ENCODE results near the gene PDLIM7. TPM values are rescaled to one million over a fixed set of nuclear protein-coding genes. Genes with fewer than 3 reads are reported as not detected.

Gene PDLIM7
- total and polyA plus RNA-seq, 7 experiments from 2014 or later = 2.7 to 63.2 (median 4.7) TPM

GRCh38 chr5:177494346-177495195, 2.8 kb downstream of the PDLIM7 start:
- ChIA-PET CTCF (interaction anchor here (1.2 to 1.6 kb wide), 3 partner anchors 91 to 149 kb away, joined by 3 to 5 read pairs (median 4); no protein-coding TSS in a partner anchor), POLR2A (interaction anchor here (0.7 to 1.1 kb wide), 2 partner anchors 48 to 77 kb away, joined by 3 read pairs; partner anchors contain the start of gene PRR7)
- Mint-ChIP-seq H3K4me1 (peaks cover 13 to 40% (median 24%) of the 10 kb centered on the region in 7 donors), H3K27ac (peak overlapping the region in 1 of 9 donors; percentile 80), H3K9me3 (no peaks in the 10 kb centered on the region), H3K27me3 (peaks cover 0 to 14% (median 0%) of the 10 kb centered on the region in 5 donors), H3K4me3 (peak overlapping the region in 2 of 10 donors; percentile 25 to 44), H3K36me3 (peaks cover 0 to 5% (median 0%) of the 10 kb centered on the region in 5 donors)
- Histone ChIP-seq H3K9me3 (ENCODE audit: control insufficient read depth in 2 of 3, low read length in 3 of 3) (no peaks in the 10 kb centered on the region), H3K4me1 (ENCODE audit: control insufficient read depth in 2 of 2, insufficient read depth in 2 of 2, low read length in 2 of 2) (peaks cover 7 to 10% of the 10 kb centered on the region in 2 donors), H3K27ac (ENCODE audit: low read depth, low read length) (peak overlapping the region; percentile 8), H3K27me3 (ENCODE audit: control insufficient read depth in 2 of 2, insufficient read depth in 2 of 2, low read length in 2 of 2) (no peaks in the 10 kb centered on the region), H3K4me3 (ENCODE audit: low read length) (no peak overlapping the region), H3K36me3 (ENCODE audit: control insufficient read depth in 2 of 3, insufficient read depth in 3 of 3, low read length in 3 of 3) (peaks cover 0 to 3% (median 0%) of the 10 kb centered on the region in 3 experiments)
- DNase-seq (no peak), ATAC-seq (peak; percentile 59)
- intact Hi-C loops (cut with micrococcal nuclease) = loop anchor here in 1 of 2 donors (5.0 kb wide), 2 partner anchors 362 to 382 kb away; partner anchors contain the start of gene NSD1

- Histone ChIP-seq H3K4me3 (ENCODE audit: low read length) (no peak overlapping the region), H3K36me3 (ENCODE audit: control insufficient read depth in 2 of 3, insufficient read depth in 3 of 3, low read length in 3 of 3) (peaks cover 0 to 8% (median 0%) of the 10 kb centered on the region in 3 experiments), H3K27me3 (ENCODE audit: control insufficient read depth in 2 of 2, insufficient read depth in 2 of 2, low read length in 2 of 2) (no peaks in the 10 kb centered on the region), H3K4me1 (ENCODE audit: control insufficient read depth in 2 of 2, insufficient read depth in 2 of 2, low read length in 2 of 2) (peaks cover 7 to 10% of the 10 kb centered on the region in 2 donors), H3K27ac (ENCODE audit: low read depth, low read length) (peak overlapping the region; percentile 8), H3K9me3 (ENCODE audit: control insufficient read depth in 2 of 3, low read length in 3 of 3) (no peaks in the 10 kb centered on the region)
- no peaks in the 10 kb centered on the region for H3K9me3 Mint-ChIP-seq
- ATAC-seq = no peak
- peak overlapping the region in 1 of 9 donors; percentile 80 for H3K27ac Mint-ChIP-seq
- H3K4me3 Mint-ChIP-seq = peak overlapping the region in 3 of 10 donors; percentile 25 to 44 (median 34)
- peaks cover 12 to 38% (median 21%) of the 10 kb centered on the region in 7 donors for H3K4me1 Mint-ChIP-seq
- intact Hi-C loops (cut with micrococcal nuclease) = no loop called here
- ChIA-PET CTCF (interaction anchor here (1.2 to 1.6 kb wide), 4 partner anchors 8 to 148 kb away, joined by 3 to 5 read pairs (median 4); no protein-coding TSS in a partner anchor), POLR2A (interaction anchor here (0.7 kb wide), 1 partner anchor 76 kb away, joined by 3 read pairs; no protein-coding TSS in a partner anchor)
- peaks cover 0 to 5% (median 0%) of the 10 kb centered on the region in 5 donors for H3K36me3 Mint-ChIP-seq
- DNase-seq = no peak
- H3K27me3 Mint-ChIP-seq = peaks cover 0 to 10% (median 0%) of the 10 kb centered on the region in 5 donors
Observed at GRCh38 chr5:177493795-177494345, 3.5 kb downstream of the PDLIM7 start.

- Histone ChIP-seq H3K27ac (ENCODE audit: low read depth, low read length) (no peak overlapping the region), H3K36me3 (ENCODE audit: control insufficient read depth in 2 of 3, insufficient read depth in 3 of 3, low read length in 3 of 3) (peaks cover 0 to 9% (median 0%) of the 10 kb centered on the region in 3 experiments), H3K27me3 (ENCODE audit: control insufficient read depth in 2 of 2, insufficient read depth in 2 of 2, low read length in 2 of 2) (no peaks in the 10 kb centered on the region), H3K9me3 (ENCODE audit: control insufficient read depth in 2 of 3, low read length in 3 of 3) (no peaks in the 10 kb centered on the region), H3K4me3 (ENCODE audit: low read length) (no peak overlapping the region), H3K4me1 (ENCODE audit: control insufficient read depth in 2 of 2, insufficient read depth in 2 of 2, low read length in 2 of 2) (peaks cover 0 to 3% of the 10 kb centered on the region in 2 donors)
- Mint-ChIP-seq H3K9me3 (no peaks in the 10 kb centered on the region), H3K4me1 (peaks cover 2 to 30% (median 11%) of the 10 kb centered on the region in 7 donors), H3K4me3 (no peak overlapping the region), H3K27me3 (peaks cover 0 to 2% (median 0%) of the 10 kb centered on the region in 5 donors), H3K27ac (peak overlapping the region in 3 of 9 donors; percentile 36 to 48 (median 43)), H3K36me3 (peaks cover 0 to 5% (median 0%) of the 10 kb centered on the region in 5 donors)
- POLR2A ChIA-PET = no interaction called here
- no peak for DNase-seq
- CTCF ChIA-PET = interaction anchor here (0.6 to 1.6 kb wide), 3 partner anchors 9 to 605 kb away, joined by 3 to 4 read pairs (median 3); no protein-coding TSS in a partner anchor
- intact Hi-C loops (cut with micrococcal nuclease) = no loop called here
- ATAC-seq = no peak
Observed at GRCh38 chr5:177492841-177493240, 4.6 kb downstream of the PDLIM7 start.

GRCh38 chr5:177491983-177492746, 5.2 kb downstream of the PDLIM7 start:
- Histone ChIP-seq H3K27me3 (ENCODE audit: control insufficient read depth in 2 of 2, insufficient read depth in 2 of 2, low read length in 2 of 2) (no peaks in the 10 kb centered on the region), H3K4me3 (ENCODE audit: low read length) (no peak overlapping the region), H3K27ac (ENCODE audit: low read depth, low read length) (no peak overlapping the region), H3K4me1 (ENCODE audit: control insufficient read depth in 2 of 2, insufficient read depth in 2 of 2, low read length in 2 of 2) (no peaks in the 10 kb centered on the region), H3K9me3 (ENCODE audit: control insufficient read depth in 2 of 3, low read length in 3 of 3) (no peaks in the 10 kb centered on the region), H3K36me3 (ENCODE audit: control insufficient read depth in 2 of 3, insufficient read depth in 3 of 3, low read length in 3 of 3) (peaks cover 0 to 15% (median 0%) of the 10 kb centered on the region in 3 experiments)
- ATAC-seq (no peak), DNase-seq (no peak)
- Mint-ChIP-seq H3K27me3 (no peaks in the 10 kb centered on the region), H3K27ac (peak overlapping the region in 1 of 9 donors; percentile 36), H3K9me3 (no peaks in the 10 kb centered on the region), H3K4me1 (peaks cover 0 to 30% (median 9%) of the 10 kb centered on the region in 7 donors), H3K36me3 (peaks cover 0 to 5% (median 0%) of the 10 kb centered on the region in 5 donors), H3K4me3 (no peak overlapping the region)
- POLR2A ChIA-PET = interaction anchor here (0.5 kb wide), 1 partner anchor 15 kb away, joined by 3 read pairs; no protein-coding TSS in a partner anchor
- CTCF ChIA-PET = interaction anchor here (0.6 kb wide), 1 partner anchor 606 kb away, joined by 3 read pairs; no protein-coding TSS in a partner anchor
- intact Hi-C loops (cut with micrococcal nuclease) = no loop called here

GRCh38 chr5:177491429-177491945, 5.9 kb downstream of the PDLIM7 start:
- H3K9me3 ChIP-seq (ENCODE audit: control insufficient read depth in 2 of 3, low read length in 3 of 3) = no peaks in the 10 kb centered on the region
- CTCF ChIA-PET = no interaction called here
- Mint-ChIP-seq H3K4me3 (no peak overlapping the region), H3K4me1 (peaks cover 0 to 29% (median 8%) of the 10 kb centered on the region in 7 donors), H3K36me3 (peaks cover 0 to 6% (median 0%) of the 10 kb centered on the region in 5 donors), H3K9me3 (no peaks in the 10 kb centered on the region), H3K27me3 (no peaks in the 10 kb centered on the region), H3K27ac (no peak overlapping the region)
- ATAC-seq (peak; percentile 16), DNase-seq (peak in 1 of 9 donors; percentile 66)
- no peaks in the 10 kb centered on the region for H3K4me1 ChIP-seq (ENCODE audit: control insufficient read depth in 2 of 2, insufficient read depth in 2 of 2, low read length in 2 of 2)
- POLR2A ChIA-PET = interaction anchor here (0.5 kb wide), 1 partner anchor 16 kb away, joined by 3 read pairs; no protein-coding TSS in a partner anchor
- H3K4me3 ChIP-seq (ENCODE audit: low read length) = no peak overlapping the region
- peaks cover 0 to 17% (median 0%) of the 10 kb centered on the region in 3 experiments for H3K36me3 ChIP-seq (ENCODE audit: control insufficient read depth in 2 of 3, insufficient read depth in 3 of 3, low read length in 3 of 3)
- H3K27ac ChIP-seq (ENCODE audit: low read depth, low read length) = no peak overlapping the region
- intact Hi-C loops (cut with micrococcal nuclease) = no loop called here
- H3K27me3 ChIP-seq (ENCODE audit: control insufficient read depth in 2 of 2, insufficient read depth in 2 of 2, low read length in 2 of 2) = no peaks in the 10 kb centered on the region
